ENCODE results near the gene KLHL8. TPM values are rescaled to one million over a fixed set of nuclear protein-coding genes. Genes with fewer than 3 reads are reported as not detected.

The KLHL8 gene
- total and polyA plus RNA-seq, 2 donors (not counting 1 experiment from before 2014, with no cell fraction given) = 2.3 to 14.3 TPM

DNA sequence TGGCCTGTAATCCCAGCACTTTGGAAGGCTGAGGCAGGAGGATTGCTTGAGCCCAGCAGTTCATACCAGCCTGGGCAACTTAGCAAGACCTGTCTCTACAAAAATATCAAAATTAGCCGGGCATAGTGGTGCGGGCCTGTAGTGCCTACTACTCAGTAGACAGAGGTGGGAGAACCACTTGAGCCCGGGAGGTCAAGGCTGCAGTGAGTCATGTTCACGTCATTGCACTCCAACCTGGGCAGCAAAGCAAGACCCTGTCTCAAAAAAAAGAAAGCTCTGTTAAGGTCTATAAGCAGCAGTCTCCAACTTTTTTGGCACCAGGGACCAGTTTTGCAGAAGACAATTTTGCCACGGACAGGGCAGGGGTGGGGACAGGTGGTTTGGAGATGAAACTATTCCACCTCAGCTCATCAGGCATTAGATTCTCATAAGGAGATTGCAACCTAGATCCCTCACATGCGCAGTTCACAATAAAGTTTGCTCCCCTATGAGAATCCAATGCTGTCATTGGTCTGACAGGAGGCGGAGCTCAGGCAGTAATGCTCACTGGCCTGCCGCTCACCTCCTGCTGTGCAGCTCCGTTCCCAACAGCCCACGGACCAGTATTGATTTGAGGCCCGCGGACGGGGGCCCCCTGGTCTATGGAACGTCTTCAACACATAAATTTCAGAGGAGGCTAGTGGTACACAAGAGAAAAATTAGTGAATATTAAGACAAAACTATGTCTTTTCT lies 67.9 kb downstream of the KLHL8 start:
- POLR2A ChIA-PET = no interaction called here
- intact Hi-C loops (cut with micrococcal nuclease) = no loop called here

GRCh38 chr4:87151730-87152129 lies 68.7 kb downstream of the KLHL8 start:
- Mint-ChIP-seq H3K4me3 (no peak overlapping the region), H3K27me3 (no peaks in the 10 kb centered on the region), H3K4me1 (no peaks in the 10 kb centered on the region), H3K27ac (no peak overlapping the region), H3K9me3 (ENCODE audit: insufficient read depth) (no peaks in the 10 kb centered on the region)
- Histone ChIP-seq H3K4me1 (ENCODE audit: control insufficient read depth in 2 of 2, insufficient read depth in 2 of 2, low read length in 2 of 2) (no peaks in the 10 kb centered on the region), H3K36me3 (replicated peaks in 1 of 2; ENCODE audit: control extremely low read depth in 1 of 2, control insufficient read depth in 1 of 2, extremely low read depth in 1 of 2, insufficient read depth in 2 of 2, low read length in 1 of 2) (no peaks in the 10 kb centered on the region), H3K4me2 (replicated peaks; ENCODE audit: low read depth, low read length, poor library complexity, severe bottlenecking) (no peak overlapping the region), H3K79me2 (ENCODE audit: control insufficient read depth, insufficient read depth, low read length) (no peaks in the 10 kb centered on the region), H4K20me1 (ENCODE audit: control insufficient read depth, insufficient read depth, low read length, poor library complexity, severe bottlenecking) (no peaks in the 10 kb centered on the region), H3K4me3 (ENCODE audit: control extremely low read depth in 1 of 5, extremely low read depth in 1 of 5, insufficient read depth in 1 of 5, low read depth in 2 of 5, low read length in 4 of 5) (no peak overlapping the region), H2AFZ (ENCODE audit: insufficient read depth, low read depth, low read length, poor library complexity, severe bottlenecking) (no peak overlapping the region), H3K9me3 (ENCODE audit: control extremely low read depth in 1 of 3, control insufficient read depth in 2 of 3, insufficient read depth in 1 of 3, low read length in 2 of 3) (no peaks in the 10 kb centered on the region), H3K27me3 (replicated peaks in 1 of 4; ENCODE audit: control extremely low read depth in 1 of 4, control insufficient read depth in 3 of 4, insufficient read depth in 4 of 4, low read length in 3 of 4) (no peaks in the 10 kb centered on the region), H3K27ac (ENCODE audit: low read length in 2 of 2) (no peak overlapping the region), H3K9ac (ENCODE audit: low read length) (no peak overlapping the region)
- ChIA-PET CTCF (interaction anchor here (0.9 to 7.9 kb wide), 16 partner anchors 11 to 320 kb away, joined by 3 to 161 read pairs (median 5); partner anchors contain the start of gene AFF1), POLR2A (no interaction called here)
- no CpG with 5 or more reads among the region's 1 CpG for WGBS (ENCODE audit: insufficient coverage)
- no peak for DNase-seq
- intact Hi-C loops (cut with micrococcal nuclease) = loop anchor here (1.0 to 2.0 kb wide), 3 partner anchors 229 to 1061 kb away; no protein-coding TSS in a partner anchor
- no peak for ATAC-seq (ENCODE audit: low read depth)
- TF ChIP-seq, protein P1, sequence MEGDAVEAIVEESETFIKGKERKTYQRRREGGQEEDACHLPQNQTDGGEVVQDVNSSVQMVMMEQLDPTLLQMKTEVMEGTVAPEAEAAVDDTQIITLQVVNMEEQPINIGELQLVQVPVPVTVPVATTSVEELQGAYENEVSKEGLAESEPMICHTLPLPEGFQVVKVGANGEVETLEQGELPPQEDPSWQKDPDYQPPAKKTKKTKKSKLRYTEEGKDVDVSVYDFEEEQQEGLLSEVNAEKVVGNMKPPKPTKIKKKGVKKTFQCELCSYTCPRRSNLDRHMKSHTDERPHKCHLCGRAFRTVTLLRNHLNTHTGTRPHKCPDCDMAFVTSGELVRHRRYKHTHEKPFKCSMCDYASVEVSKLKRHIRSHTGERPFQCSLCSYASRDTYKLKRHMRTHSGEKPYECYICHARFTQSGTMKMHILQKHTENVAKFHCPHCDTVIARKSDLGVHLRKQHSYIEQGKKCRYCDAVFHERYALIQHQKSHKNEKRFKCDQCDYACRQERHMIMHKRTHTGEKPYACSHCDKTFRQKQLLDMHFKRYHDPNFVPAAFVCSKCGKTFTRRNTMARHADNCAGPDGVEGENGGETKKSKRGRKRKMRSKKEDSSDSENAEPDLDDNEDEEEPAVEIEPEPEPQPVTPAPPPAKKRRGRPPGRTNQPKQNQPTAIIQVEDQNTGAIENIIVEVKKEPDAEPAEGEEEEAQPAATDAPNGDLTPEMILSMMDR (IDR thresholded peaks at IDR 0.05) = no peak
- TF ChIP-seq EZH2 (IDR thresholded peaks at IDR 0.05; ENCODE audit: borderline replicate concordance, insufficient read depth, low read depth, low read length, poor library complexity, severe bottlenecking) = no peak

More for the DNA sequence above, 67.9 kb downstream of the KLHL8 start:
- no peak overlapping the region for H3K27ac ChIP-seq (ENCODE audit: low read length in 2 of 2)
- Mint-ChIP-seq H3K27ac (no peak overlapping the region), H3K27me3 (no peaks in the 10 kb centered on the region), H3K4me1 (no peaks in the 10 kb centered on the region), H3K9me3 (ENCODE audit: insufficient read depth) (no peaks in the 10 kb centered on the region), H3K4me3 (no peak overlapping the region)
- 98% methylated on average over 10 of the region's 14 CpGs for WGBS (ENCODE audit: insufficient coverage)
- H3K4me1 ChIP-seq (ENCODE audit: control insufficient read depth in 2 of 2, insufficient read depth in 2 of 2, low read length in 2 of 2) = no peaks in the 10 kb centered on the region
- H3K4me3 ChIP-seq (ENCODE audit: control extremely low read depth in 1 of 5, extremely low read depth in 1 of 5, insufficient read depth in 1 of 5, low read depth in 2 of 5, low read length in 4 of 5) = no peak overlapping the region
- no peak for ATAC-seq (ENCODE audit: low read depth)
- no peaks in the 10 kb centered on the region for H3K36me3 ChIP-seq (replicated peaks in 1 of 2; ENCODE audit: control extremely low read depth in 1 of 2, control insufficient read depth in 1 of 2, extremely low read depth in 1 of 2, insufficient read depth in 2 of 2, low read length in 1 of 2)
- H2AFZ ChIP-seq (ENCODE audit: insufficient read depth, low read depth, low read length, poor library complexity, severe bottlenecking) = no peak overlapping the region
- no peaks in the 10 kb centered on the region for H3K9me3 ChIP-seq (ENCODE audit: control extremely low read depth in 1 of 3, control insufficient read depth in 2 of 3, insufficient read depth in 1 of 3, low read length in 2 of 3)
- H3K4me2 ChIP-seq (replicated peaks; ENCODE audit: low read depth, low read length, poor library complexity, severe bottlenecking) = no peak overlapping the region
- no peaks in the 10 kb centered on the region for H3K79me2 ChIP-seq (ENCODE audit: control insufficient read depth, insufficient read depth, low read length)
- TF ChIP-seq, protein P1 (IDR thresholded peaks at IDR 0.05) = no peak
- TF ChIP-seq EZH2 (IDR thresholded peaks at IDR 0.05; ENCODE audit: borderline replicate concordance, insufficient read depth, low read depth, low read length, poor library complexity, severe bottlenecking) = no peak
- no peaks in the 10 kb centered on the region for H3K27me3 ChIP-seq (replicated peaks in 1 of 4; ENCODE audit: control extremely low read depth in 1 of 4, control insufficient read depth in 3 of 4, insufficient read depth in 4 of 4, low read length in 3 of 4)
- CTCF ChIA-PET = interaction anchor here (1.0 to 7.9 kb wide), 9 partner anchors 17 to 314 kb away, joined by 3 to 161 read pairs (median 7); partner anchors contain the start of gene AFF1
- DNase-seq = no peak
- H4K20me1 ChIP-seq (ENCODE audit: control insufficient read depth, insufficient read depth, low read length, poor library complexity, severe bottlenecking) = no peaks in the 10 kb centered on the region
- H3K9ac ChIP-seq (ENCODE audit: low read length) = no peak overlapping the region

All from B cell (primary cell).